ENCODE measurements around the gene APOM.

Gene APOM

DNA sequence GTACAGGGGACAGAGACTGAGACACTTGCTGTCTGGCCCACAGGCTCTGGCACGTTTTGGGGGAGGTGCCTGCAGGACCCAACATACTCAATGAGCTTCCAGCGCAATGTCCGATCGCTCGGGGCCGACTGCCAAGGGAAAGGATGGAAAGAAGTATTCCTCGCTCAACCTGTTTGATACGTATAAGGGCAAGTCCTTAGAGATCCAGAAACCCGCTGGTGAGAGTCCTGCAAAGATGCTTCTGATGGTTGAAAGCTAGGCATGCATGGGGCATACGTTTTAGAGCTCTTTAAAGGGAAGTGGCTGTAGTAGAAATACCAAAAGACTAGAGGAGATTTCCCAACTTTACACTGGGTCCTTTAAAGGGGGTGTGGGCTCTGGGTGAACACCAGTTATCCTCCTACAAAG lies 33.0 kb upstream of the APOM start:
- no peaks in the 10 kb centered on the region for H3K9me2 ChIP-seq (ENCODE audit: low read depth, low read length)
- no peaks in the 10 kb centered on the region for H3K27me3 ChIP-seq (ENCODE audit: insufficient read depth, low read length)
- H3K4me1 ChIP-seq (ENCODE audit: insufficient read depth, low read length, severe bottlenecking), result peaks cover 20% of the 10 kb centered on the region
- no peak overlapping the region for H3K27ac ChIP-seq (ENCODE audit: low read depth, low read length, poor library complexity, severe bottlenecking)
- H3K79me2 ChIP-seq (ENCODE audit: insufficient read depth, low read length), result peaks cover 29% of the 10 kb centered on the region
- H2AFZ ChIP-seq (ENCODE audit: low read length), result no peak overlapping the region
- TF ChIP-seq EZH2 (IDR thresholded peaks at IDR 0.05; ENCODE audit: borderline replicate concordance, low read length), result no peak
- TF ChIP-seq, protein P1, sequence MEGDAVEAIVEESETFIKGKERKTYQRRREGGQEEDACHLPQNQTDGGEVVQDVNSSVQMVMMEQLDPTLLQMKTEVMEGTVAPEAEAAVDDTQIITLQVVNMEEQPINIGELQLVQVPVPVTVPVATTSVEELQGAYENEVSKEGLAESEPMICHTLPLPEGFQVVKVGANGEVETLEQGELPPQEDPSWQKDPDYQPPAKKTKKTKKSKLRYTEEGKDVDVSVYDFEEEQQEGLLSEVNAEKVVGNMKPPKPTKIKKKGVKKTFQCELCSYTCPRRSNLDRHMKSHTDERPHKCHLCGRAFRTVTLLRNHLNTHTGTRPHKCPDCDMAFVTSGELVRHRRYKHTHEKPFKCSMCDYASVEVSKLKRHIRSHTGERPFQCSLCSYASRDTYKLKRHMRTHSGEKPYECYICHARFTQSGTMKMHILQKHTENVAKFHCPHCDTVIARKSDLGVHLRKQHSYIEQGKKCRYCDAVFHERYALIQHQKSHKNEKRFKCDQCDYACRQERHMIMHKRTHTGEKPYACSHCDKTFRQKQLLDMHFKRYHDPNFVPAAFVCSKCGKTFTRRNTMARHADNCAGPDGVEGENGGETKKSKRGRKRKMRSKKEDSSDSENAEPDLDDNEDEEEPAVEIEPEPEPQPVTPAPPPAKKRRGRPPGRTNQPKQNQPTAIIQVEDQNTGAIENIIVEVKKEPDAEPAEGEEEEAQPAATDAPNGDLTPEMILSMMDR (IDR thresholded peaks at IDR 0.05; ENCODE audit: low read length), result no peak
- H3K4me3 ChIP-seq (ENCODE audit: low read depth, low read length, poor library complexity, severe bottlenecking), result peak overlapping the region; percentile 98
- H4K20me1 ChIP-seq (ENCODE audit: insufficient read depth, low read length), result no peaks in the 10 kb centered on the region
- H3K9ac ChIP-seq (ENCODE audit: low read length), result peak overlapping the region; percentile 100; the same call in 1 of the 2 replicates
- no peaks in the 10 kb centered on the region for H3K9me3 ChIP-seq (ENCODE audit: low read length)
- peaks cover 68% of the 10 kb centered on the region for H3K36me3 ChIP-seq (ENCODE audit: insufficient read depth, low read length)
- peak overlapping the region; percentile 90 for H3K4me2 ChIP-seq (ENCODE audit: low read length)
- H3F3A ChIP-seq (ENCODE audit: insufficient read depth, low read length), result no peaks in the 10 kb centered on the region

DNA sequence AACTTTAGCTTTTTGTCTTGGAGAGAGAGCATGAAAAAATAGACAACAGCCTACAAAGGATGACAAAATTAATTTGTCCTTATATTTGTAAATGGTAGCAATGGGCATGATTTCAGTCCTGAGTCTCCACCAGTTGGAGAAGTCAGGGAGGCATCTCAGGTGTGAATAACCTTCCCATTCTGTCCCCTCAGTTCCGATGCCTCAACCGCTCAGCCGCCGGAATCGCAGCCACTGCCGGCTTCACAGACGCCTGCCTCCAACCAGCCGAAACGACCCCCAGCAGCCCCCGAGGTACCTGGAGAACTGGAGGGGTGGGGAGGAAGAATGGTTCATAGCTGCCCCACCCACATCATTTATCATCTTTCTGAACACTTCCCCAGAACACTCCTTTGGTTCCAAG lies 31.6 kb upstream of the APOM start:
- H3K36me3 ChIP-seq (ENCODE audit: insufficient read depth, low read length), result peaks cover 82% of the 10 kb centered on the region
- TF ChIP-seq, protein P1 (IDR thresholded peaks at IDR 0.05; ENCODE audit: low read length), result no peak
- no peak for TF ChIP-seq EZH2 (IDR thresholded peaks at IDR 0.05; ENCODE audit: borderline replicate concordance, low read length)

DNA sequence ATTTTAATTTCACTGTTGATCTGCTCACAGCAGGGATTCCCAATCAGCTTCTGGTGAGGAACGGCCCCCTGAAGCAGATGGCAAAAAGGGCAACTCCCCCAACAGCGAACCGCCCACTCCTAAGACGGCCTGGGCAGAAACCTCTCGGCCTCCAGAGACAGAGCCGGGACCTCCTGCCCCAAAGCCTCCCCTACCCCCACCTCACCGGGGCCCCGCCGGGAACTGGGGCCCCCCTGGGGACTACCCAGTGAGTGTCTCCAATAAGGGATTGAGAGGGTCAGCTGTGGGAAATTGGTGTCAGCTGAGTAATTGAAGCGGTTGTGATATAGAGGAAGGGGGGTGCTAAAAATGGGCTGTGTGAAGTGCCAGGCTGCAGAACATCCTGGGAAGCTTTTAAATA lies 28.7 kb upstream of the APOM start:
- no peaks in the 10 kb centered on the region for H3K9me2 ChIP-seq (ENCODE audit: low read depth, low read length)
- H3K79me2 ChIP-seq (ENCODE audit: insufficient read depth, low read length), result peaks cover 18% of the 10 kb centered on the region
- H3K4me2 ChIP-seq (ENCODE audit: low read length), result no peak overlapping the region
- H3F3A ChIP-seq (ENCODE audit: insufficient read depth, low read length), result no peaks in the 10 kb centered on the region
- no peak overlapping the region for H3K27ac ChIP-seq (ENCODE audit: low read depth, low read length, poor library complexity, severe bottlenecking)
- TF ChIP-seq, protein P1 (IDR thresholded peaks at IDR 0.05; ENCODE audit: low read length), result no peak
- no peak for TF ChIP-seq EZH2 (IDR thresholded peaks at IDR 0.05; ENCODE audit: borderline replicate concordance, low read length)
- no peak overlapping the region for H2AFZ ChIP-seq (ENCODE audit: low read length)
- no peaks in the 10 kb centered on the region for H3K9me3 ChIP-seq (ENCODE audit: low read length)
- no peak overlapping the region for H3K9ac ChIP-seq (ENCODE audit: low read length)
- no peak overlapping the region for H3K4me3 ChIP-seq (ENCODE audit: low read depth, low read length, poor library complexity, severe bottlenecking)
- H3K27me3 ChIP-seq (ENCODE audit: insufficient read depth, low read length), result no peaks in the 10 kb centered on the region
- H3K36me3 ChIP-seq (ENCODE audit: insufficient read depth, low read length), result peaks cover 100% of the 10 kb centered on the region
- peaks cover 9% of the 10 kb centered on the region for H3K4me1 ChIP-seq (ENCODE audit: insufficient read depth, low read length, severe bottlenecking)
- no peaks in the 10 kb centered on the region for H4K20me1 ChIP-seq (ENCODE audit: insufficient read depth, low read length)

More for the DNA sequence above, 31.6 kb upstream of the APOM start:
- Histone ChIP-seq H3K27me3 (ENCODE audit: insufficient read depth, low read length) (no peaks in the 10 kb centered on the region), H4K20me1 (ENCODE audit: insufficient read depth, low read length) (no peaks in the 10 kb centered on the region), H3K4me2 (ENCODE audit: low read length) (no peak overlapping the region), H3K4me1 (ENCODE audit: insufficient read depth, low read length, severe bottlenecking) (peaks cover 20% of the 10 kb centered on the region), H3K27ac (ENCODE audit: low read depth, low read length, poor library complexity, severe bottlenecking) (no peak overlapping the region), H3K4me3 (ENCODE audit: low read depth, low read length, poor library complexity, severe bottlenecking) (no peak overlapping the region), H2AFZ (ENCODE audit: low read length) (no peak overlapping the region), H3K79me2 (ENCODE audit: insufficient read depth, low read length) (peaks cover 29% of the 10 kb centered on the region), H3F3A (ENCODE audit: insufficient read depth, low read length) (no peaks in the 10 kb centered on the region), H3K9me3 (ENCODE audit: low read length) (no peaks in the 10 kb centered on the region), H3K9ac (ENCODE audit: low read length) (no peak overlapping the region), H3K9me2 (ENCODE audit: low read depth, low read length) (no peaks in the 10 kb centered on the region)
